Astrocyte (in vitro differentiated cells and primary cell): ENCODE results near the gene PRKCE. TPM values are rescaled to one million over a fixed set of nuclear protein-coding genes. Genes with fewer than 3 reads are reported as not detected.

Experiments used
- DNase-seq: peaks from one replicate; pipeline ENCODE4 v3.0.0-alpha.2; 2010; ENCODE audit warnings: low read depth
- FAIRE-seq: peaks from 2 replicates; lab custom pipeline; 2011; peaks lifted over from hg19 to GRCh38; lab: Jason Lieb, UNC
- H2AFZ ChIP-seq: 2 replicates; pipeline ENCODE4 v1.6.0; 2012; ENCODE audit warnings: low read depth, low read length, inconsistent platforms
- H3K27ac ChIP-seq: 2 replicates; pipeline ENCODE4 v1.5.1; 2011; ENCODE audit warnings: low read depth, low read length, inconsistent platforms
- H3K27me3 ChIP-seq: 2 replicates; pipeline ENCODE4 v1.6.0; 2011; ENCODE audit warnings: low read length, inconsistent platforms; ENCODE audit not compliant: insufficient read depth
- H3K36me3 ChIP-seq: 2 replicates; pipeline ENCODE4 v1.5.1; 2011; ENCODE audit warnings: low read length, inconsistent platforms; ENCODE audit not compliant: insufficient read depth
- H3K4me1 ChIP-seq: 2 replicates; pipeline ENCODE4 v1.5.1; 2011; ENCODE audit warnings: low read length, inconsistent platforms; ENCODE audit not compliant: insufficient read depth
- H3K4me2 ChIP-seq: 2 replicates; pipeline ENCODE4 v1.6.0; 2012; ENCODE audit warnings: low read length, inconsistent platforms
- H3K4me3 ChIP-seq: 2 replicates; pipeline ENCODE4 v1.5.1; 2011; ENCODE audit warnings: low read depth, mild to moderate bottlenecking, low read length, inconsistent platforms; ENCODE audit not compliant: insufficient read depth
- H3K79me2 ChIP-seq: 2 replicates; pipeline ENCODE4 v1.6.0; 2012; ENCODE audit warnings: mild to moderate bottlenecking, low read length, inconsistent platforms; ENCODE audit not compliant: insufficient read depth
- H3K9ac ChIP-seq: 2 replicates; pipeline ENCODE4 v1.6.0; 2012; ENCODE audit warnings: mild to moderate bottlenecking, low read length, inconsistent platforms
- H3K9me3 ChIP-seq: 2 replicates; pipeline ENCODE4 v1.5.1; 2012; ENCODE audit warnings: low read depth, mild to moderate bottlenecking, low read length, inconsistent platforms; ENCODE audit not compliant: insufficient read depth
- H4K20me1 ChIP-seq: 2 replicates; pipeline ENCODE4 v1.6.0; 2012; ENCODE audit warnings: low read length, inconsistent platforms; ENCODE audit not compliant: insufficient read depth
- H3K27ac Mint-ChIP-seq: one replicate; pipeline ENCODE4 v1.8.0; 2021; ENCODE audit warnings: mild to moderate bottlenecking, mixed read lengths; ENCODE audit not compliant: unreplicated experiment
- H3K27me3 Mint-ChIP-seq: one replicate; pipeline ENCODE4 v1.8.0; 2021; ENCODE audit warnings: low read depth, mixed read lengths; ENCODE audit not compliant: unreplicated experiment
- H3K36me3 Mint-ChIP-seq: one replicate; pipeline ENCODE4 v1.8.0; 2021; ENCODE audit warnings: low read depth, mixed read lengths; ENCODE audit not compliant: unreplicated experiment
- H3K4me1 Mint-ChIP-seq: one replicate; pipeline ENCODE4 v1.8.0; 2021; ENCODE audit warnings: low read depth, mixed read lengths; ENCODE audit not compliant: unreplicated experiment
- H3K4me3 Mint-ChIP-seq: one replicate; pipeline ENCODE4 v1.8.0; 2021; ENCODE audit warnings: mild to moderate bottlenecking, moderate library complexity, mixed read lengths; ENCODE audit not compliant: unreplicated experiment
- H3K9me3 Mint-ChIP-seq: one replicate; pipeline ENCODE4 v1.8.0; 2021; ENCODE audit warnings: mild to moderate bottlenecking, mixed read lengths; ENCODE audit not compliant: unreplicated experiment
- CTCF ChIP-seq: IDR thresholded peaks from 2 replicates; pipeline ENCODE4 v1.5.1; 2011; ENCODE audit warnings: low read depth, mild to moderate bottlenecking, inconsistent platforms, low read length, moderate library complexity; ENCODE audit not compliant: insufficient read depth
- EZH2 ChIP-seq: IDR thresholded peaks from 2 replicates; pipeline ENCODE4 v1.6.1; 2012; ENCODE audit warnings: mild to moderate bottlenecking, low read length, inconsistent platforms; ENCODE audit not compliant: insufficient read depth
- total RNA-seq: library from RNA; stranded (reverse); gene quantifications from 2 replicates; pipeline ENCODE4 v1.2.1, GENCODE V29; 2021

The PRKCE gene
- total RNA-seq, 1 donor from 2014 or later: 12.8 TPM

GRCh38 chr2:45941531-45942236 is 290.2 kb downstream of the PRKCE start:
- no peak overlapping the region for H3K4me3 Mint-ChIP-seq

GRCh38 chr2:45942237-45942738 is 290.8 kb downstream of the PRKCE start:
- Histone ChIP-seq H3K27ac (no peak overlapping the region), H3K36me3 (no peaks in the 10 kb centered on the region), H3K27me3 (no peaks in the 10 kb centered on the region), H3K79me2 (no peaks in the 10 kb centered on the region), H3K9me3 (no peaks in the 10 kb centered on the region), H4K20me1 (peaks cover 5% of the 10 kb centered on the region), H3K4me1 (peaks cover 62% of the 10 kb centered on the region), H3K4me2 (no peak overlapping the region), H3K9ac (no peak overlapping the region), H3K4me3 (no peak overlapping the region), H2AFZ (no peak overlapping the region)
- no peak overlapping the region for H3K4me3 Mint-ChIP-seq
- TF ChIP-seq EZH2: no peak
- no peak for TF ChIP-seq CTCF
- FAIRE-seq (no peak), DNase-seq (peak; percentile 53)
- peaks cover 52% of the 10 kb centered on the region for H3K4me1 Mint-ChIP-seq
- H3K27ac Mint-ChIP-seq: no peak overlapping the region
- peaks cover 1% of the 10 kb centered on the region for H3K9me3 Mint-ChIP-seq
- no peaks in the 10 kb centered on the region for H3K36me3 Mint-ChIP-seq
- no peaks in the 10 kb centered on the region for H3K27me3 Mint-ChIP-seq

More at GRCh38 chr2:45941531-45942236, 290.2 kb downstream of the PRKCE start:
- H3K36me3 Mint-ChIP-seq: no peaks in the 10 kb centered on the region
- no peak overlapping the region for H3K4me2 ChIP-seq
- peaks cover 60% of the 10 kb centered on the region for H3K4me1 ChIP-seq
- H3K27ac ChIP-seq: no peak overlapping the region
- no peaks in the 10 kb centered on the region for H3K79me2 ChIP-seq
- H3K36me3 ChIP-seq: no peaks in the 10 kb centered on the region
- H3K9ac ChIP-seq: no peak overlapping the region
- no peak for FAIRE-seq
- H4K20me1 ChIP-seq: peaks cover 5% of the 10 kb centered on the region
- peaks cover 49% of the 10 kb centered on the region for H3K4me1 Mint-ChIP-seq
- no peak for DNase-seq
- H3K4me3 ChIP-seq: no peak overlapping the region
- no peaks in the 10 kb centered on the region for H3K27me3 ChIP-seq
- H3K27ac Mint-ChIP-seq: no peak overlapping the region
- no peaks in the 10 kb centered on the region for H3K27me3 Mint-ChIP-seq
- H2AFZ ChIP-seq: no peak overlapping the region
- H3K9me3 Mint-ChIP-seq: peaks cover 1% of the 10 kb centered on the region
- TF ChIP-seq CTCF: no peak
- TF ChIP-seq EZH2: no peak
- H3K9me3 ChIP-seq: no peaks in the 10 kb centered on the region
